Ammon's horn (tissue), 1 donor: ENCODE results near the gene KRT86.
"Not testable (repeated sequence)": the region's sequence is repeated elsewhere in the genome, so short reads cannot be mapped to it uniquely, and the experiment has no call there.

Source experiments
- DNase-seq: peaks from one replicate; pipeline ENCODE4 v3.0.0-alpha.2; 2016; ENCODE audit warnings: low spot score

KRT86 gene

DNA sequence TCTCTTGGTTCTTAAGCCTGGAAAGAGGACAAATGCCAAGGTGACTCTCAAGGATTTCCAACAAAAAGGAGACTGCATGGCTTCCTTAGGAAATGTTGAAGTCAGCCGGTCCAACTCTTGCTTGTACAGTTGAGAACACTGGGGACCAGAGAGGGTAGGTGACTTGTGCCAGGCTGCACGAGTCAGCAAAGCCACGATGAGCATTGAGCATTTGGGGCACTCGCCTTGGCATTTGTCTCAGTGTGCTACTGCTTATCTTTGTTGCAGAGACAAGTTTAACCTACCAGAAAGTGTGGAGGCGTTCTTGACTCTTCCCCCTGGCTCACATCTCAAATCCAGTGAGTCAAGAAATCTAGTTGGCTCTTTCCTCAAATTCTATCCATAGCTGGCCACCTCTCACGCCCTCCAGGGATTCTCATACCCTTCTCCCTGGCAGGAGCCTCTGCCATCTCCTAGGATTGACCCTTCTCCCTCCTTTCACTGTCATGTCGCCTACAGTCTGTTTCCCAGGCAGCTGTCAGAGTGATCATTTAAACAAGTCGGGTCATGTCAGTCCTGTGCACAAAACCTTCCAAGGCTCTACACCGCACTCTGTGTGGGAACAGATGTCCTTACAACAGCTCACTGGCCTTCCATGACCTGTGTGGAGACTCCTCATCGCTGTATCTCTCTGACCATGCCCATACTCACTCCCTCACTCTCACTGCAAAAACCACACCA, 64.0 kb downstream of the KRT86 start:
- DNase-seq = no peak

DNA sequence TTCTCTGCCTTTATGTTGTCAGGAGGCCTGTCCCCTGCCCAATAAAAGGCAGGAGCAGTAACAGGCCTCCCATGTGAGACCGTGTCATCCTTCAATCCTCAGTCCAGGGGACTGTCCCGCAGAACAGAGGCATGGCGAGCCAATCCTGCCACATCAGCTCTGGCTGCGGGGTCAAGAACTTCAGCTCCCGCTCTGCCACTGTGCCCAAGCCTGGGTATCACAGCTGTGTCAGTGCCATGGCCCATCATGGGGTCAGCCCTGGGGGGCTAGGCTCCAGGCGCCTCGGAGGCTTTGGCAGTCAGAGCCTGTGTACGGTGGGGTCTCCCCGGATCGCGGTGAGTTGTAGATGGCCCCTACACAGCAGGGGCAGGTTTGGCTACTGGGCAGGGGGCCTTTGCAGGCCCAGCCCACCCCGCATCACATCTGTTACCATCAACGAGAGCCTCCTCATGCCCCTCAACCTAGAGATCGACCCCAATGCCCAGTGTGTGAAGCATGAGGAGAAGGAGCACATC, 66.7 kb downstream of the KRT86 start:
- no peak for DNase-seq

DNA sequence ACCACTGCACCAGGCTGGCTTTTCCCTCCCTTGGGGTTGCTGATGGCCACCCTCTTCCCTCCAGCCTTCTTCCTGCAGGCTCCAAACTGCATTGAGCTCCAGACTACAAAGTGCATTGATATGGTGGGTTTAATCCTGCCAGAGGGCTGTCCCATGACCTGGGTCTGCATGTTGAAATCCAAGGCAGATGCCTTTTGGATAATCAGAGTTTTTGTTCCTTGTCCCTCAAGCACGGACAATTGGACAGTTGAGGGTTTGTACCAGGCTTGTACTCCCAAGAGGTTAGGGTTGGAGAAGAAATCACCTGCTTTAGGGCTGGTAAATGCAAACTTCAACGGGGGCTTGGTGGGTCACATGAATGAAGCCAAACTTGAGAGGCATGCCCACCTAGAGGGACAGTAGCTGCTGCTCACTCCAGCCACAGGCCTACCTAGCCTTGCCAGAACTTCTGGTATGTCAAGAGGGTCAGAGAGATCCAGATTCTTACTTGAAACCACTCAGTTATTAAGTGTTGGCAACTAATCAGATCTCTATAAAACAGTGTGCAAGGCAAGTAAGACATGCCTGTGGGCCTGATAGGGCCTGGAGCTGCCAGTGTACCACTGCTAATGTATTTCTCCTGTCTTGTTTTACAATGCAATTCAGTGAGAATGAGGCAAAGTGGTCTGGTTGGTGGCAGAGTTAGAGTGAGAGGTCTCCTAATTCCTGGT, 68.5 kb downstream of the KRT86 start:
- DNase-seq = no peak

DNA sequence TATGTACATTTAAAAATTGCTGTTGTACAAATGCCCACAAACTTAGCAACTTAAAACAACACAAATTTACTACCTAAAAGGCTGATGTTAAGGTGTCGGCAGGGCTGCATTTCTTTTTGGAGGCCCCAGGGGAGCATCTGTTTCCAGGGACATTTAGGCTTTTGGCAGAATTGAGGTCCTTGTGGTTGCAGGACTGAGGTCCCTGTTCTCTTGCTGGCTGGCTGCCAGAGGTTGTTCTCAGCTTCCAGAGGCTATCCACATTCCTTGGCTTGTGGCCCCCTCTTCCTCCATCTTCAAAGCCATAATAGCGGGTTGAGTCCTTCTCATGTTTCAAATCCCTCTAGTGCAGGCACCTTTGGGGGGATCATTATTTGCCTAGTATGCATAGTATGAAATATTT, 69.1 kb downstream of the KRT86 start:
- no peak for DNase-seq

DNA sequence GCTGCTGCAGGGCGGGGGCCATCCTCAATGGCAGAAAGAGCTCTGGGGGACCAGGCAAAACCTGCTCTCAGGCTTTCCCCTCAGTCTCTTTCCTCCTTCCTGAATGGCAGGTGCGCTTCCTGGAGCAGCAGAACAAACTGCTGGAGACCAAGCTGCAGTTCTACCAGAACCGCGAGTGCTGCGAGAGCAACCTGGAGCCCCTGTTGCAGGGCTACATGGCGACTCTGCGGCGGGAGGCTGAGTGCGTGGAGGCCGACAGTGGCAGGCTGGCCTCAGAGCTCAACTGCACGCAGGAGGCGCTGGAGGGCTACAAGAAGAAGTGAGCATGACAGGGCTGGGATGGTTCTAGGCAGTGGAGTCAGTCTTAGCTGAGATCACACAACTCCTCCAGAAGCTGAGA, 69.7 kb downstream of the KRT86 start:
- no peak for DNase-seq

DNA sequence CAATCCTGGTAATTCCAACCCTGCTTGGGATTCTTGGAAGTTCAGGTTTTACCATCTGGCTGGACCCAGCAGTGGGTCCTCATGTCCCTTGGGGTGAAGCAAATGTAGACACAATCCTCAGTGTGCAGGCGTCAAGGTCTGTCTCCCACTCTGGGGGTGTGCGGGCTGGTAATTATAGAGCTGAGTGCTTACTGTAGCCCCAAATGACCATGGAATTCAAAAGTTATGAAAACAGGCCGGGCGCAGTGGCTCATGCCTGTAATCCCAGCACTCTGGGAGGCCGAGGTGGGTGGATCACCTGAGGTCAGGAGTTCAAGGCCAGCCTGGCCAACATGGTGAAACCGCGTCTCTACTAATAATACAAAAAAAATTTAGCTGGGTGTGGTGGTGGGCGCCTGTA, 70.6 kb downstream of the KRT86 start:
- not testable (repeated sequence) for DNase-seq

DNA sequence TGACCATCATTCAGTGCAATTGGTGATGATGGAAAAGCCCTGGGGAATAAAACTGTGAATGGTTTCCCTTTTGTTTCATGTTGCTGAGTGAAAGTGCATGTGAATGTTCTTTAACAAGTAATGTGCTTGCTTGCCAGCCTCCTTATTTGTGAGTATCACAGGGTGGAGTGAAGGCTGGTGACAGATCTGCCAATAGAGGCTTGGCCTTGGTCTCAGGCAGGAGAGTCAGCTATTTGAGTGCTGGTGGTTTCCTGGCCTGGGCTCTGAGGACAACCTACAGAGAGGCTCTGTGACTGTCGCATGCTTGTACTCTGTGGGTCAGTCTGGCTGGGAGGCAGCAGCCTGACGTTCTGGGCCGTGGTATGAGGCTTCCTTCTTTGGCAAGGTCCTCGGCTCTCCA, 72.1 kb downstream of the KRT86 start:
- DNase-seq = peak; percentile 63

DNA sequence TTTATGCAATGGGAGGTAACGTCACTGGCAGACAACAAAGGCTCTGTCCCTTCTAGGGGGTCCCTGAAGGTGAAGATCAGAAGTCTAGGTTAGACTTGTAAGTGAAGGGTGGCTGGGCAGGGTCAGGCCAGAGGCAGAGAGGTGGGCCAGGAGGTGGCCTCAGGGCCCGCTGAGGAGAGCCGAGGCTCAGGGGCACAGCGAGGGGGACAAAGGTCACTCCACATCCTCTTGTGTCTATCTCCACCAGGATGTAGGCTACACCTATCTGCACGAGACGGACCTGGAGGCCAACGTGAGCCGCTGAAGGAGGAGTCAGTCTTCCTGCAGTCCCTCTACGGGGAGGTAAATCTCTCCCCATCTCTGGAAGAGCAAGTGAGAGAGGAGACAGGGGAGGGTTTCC, 72.6 kb downstream of the KRT86 start:
- DNase-seq = no peak

DNA sequence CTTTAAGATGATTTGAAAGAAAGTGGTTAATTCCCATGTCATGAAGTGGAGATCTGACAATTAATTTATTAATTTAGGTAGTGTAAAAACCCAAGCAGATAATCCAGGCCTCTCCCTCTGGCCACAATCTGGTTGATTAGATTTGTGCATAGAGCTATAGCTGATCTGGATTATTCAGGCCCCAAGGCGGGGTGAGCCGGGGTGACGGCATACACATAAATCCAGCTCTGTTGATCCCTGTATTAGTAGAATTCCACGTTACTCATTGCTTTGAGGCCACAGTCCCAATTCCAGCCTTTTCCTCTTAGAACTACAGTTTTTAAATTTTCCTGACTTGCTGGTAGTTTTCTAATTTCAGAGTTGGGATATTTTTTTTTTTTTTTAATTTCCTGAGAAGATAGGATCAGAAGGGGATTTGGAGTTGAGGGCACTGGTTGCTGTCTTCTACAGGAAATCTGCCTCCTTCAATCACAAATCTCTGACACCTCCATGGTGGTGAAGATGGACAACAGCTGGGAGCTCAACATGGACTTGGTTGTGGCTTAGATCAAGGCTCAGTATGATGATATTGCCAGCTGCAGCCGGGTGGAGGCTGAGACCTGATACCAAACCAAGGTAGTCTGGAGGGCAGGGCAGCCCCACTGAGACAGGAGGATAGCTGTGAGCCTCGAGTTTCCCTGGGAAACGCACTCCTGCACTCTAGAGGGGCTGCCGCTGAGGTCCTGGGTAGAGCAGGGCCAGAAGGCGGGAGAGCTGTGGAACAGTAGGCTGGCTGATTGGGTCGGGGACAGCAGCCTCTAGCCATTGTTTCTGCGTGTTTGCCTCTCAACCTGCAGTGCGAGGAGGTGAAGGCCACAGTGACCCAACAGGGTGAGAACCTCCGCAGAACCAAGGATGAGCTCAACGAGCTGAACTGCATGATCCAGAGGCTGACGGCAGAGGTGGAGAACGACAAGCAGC, 73.4 kb downstream of the KRT86 start:
- DNase-seq = no peak

DNA sequence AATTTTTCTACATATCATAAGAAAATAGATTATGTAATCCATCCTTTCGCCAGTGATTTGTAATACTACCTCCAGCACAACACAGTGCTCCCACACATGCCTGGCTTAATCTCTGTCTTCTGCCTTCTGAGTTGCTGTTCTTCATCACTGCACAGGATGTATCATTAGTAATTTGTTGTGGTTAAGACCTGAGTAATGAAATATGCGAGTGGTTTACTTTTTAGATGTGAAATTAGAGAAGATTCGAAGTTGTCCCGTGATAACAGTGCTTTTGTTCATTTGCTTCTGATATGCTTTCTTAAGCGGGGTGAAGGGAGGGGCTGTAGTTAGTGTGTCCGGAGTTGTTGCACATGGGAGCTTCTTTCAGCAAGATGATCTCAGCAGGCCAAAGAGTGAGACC, 74.8 kb downstream of the KRT86 start:
- DNase-seq = no peak

DNA sequence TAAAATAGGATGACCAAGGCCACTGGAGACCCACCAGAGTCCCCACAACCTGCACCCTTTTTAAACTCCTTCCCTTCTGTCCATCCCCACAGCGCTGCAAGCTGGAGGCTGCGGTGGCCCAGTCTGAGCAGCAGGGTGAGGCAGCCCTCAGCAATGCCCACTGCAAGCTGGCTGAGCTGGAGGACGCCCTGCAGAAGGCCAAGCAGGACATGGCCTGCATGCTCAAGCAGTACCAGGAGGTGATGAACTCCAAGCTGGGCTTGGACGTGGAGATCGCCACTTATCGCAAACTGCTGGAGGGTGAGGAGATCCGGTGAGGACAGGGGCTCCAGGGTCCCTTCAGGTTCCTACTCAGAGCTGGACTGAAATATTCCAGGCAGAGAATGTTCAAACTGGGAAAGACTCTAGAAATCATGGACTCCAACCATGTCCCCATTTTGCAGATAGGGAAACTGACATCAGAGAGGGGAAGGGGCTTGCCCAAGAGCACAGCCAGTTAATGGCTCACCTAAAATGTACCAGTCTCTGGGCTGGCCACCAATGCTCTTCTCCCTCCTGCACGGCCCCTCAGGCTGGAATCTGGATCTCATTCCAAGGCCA, 75.7 kb downstream of the KRT86 start:
- DNase-seq = no peak

DNA sequence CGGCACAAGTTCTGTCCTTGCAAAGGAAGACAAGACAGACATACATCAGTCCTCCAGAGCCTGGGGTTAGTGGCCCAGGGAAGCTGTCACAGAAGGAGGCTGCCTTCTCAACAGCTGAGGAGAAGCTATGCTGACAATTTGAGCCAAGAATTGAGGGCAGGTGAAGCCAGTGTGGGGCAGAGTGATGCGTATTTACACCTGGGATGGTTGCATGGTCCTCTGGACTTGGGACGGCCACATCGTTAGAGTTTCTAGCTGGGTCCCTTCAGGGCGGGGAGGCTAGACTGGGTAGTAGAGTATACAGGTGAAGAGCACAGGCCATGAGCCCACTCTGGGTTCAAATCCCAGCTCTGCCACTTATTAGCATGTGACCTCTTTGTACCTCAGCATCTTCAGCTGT, 76.3 kb downstream of the KRT86 start:
- no peak for DNase-seq

DNA sequence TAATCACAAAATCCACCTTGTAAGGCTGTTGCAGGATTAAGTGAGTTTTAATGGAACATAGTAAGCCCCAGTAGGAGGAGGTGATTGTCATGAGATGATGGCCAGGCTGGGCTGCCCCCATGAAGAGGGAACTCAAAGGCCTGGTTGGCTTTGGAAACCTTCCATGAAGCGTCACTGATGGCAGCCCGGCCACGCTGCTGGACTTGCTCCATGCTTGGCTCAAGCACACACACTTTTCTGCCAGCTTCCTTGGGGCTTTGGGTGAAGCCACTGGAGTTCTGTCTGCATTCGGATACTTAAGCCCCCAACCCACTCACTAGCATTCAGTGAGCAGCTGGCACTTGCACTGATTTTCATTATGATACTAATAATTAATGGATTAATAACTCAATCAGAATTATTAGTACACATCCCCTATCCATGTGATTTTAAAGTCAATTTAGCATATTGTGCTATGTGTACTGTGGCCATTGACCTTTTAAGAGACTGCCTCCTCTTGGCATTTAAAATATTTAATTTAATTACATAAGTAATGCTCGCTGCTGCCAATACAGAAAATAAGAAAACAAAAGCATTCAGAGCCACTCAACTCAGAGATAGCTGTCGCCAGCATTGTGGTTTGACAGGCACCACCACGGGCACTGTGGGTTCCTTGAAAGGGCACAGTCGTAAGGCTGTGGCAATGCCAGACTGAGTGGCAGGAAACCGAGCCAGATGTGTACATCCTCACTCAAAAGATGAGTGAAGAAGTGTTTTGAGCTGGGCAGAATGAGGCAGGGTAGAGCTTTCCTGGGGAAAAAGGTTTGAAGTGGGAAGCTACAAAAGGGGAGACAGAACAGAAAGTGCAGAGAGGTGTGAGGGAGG, 77.0 kb downstream of the KRT86 start:
- DNase-seq = peak; percentile 74

DNA sequence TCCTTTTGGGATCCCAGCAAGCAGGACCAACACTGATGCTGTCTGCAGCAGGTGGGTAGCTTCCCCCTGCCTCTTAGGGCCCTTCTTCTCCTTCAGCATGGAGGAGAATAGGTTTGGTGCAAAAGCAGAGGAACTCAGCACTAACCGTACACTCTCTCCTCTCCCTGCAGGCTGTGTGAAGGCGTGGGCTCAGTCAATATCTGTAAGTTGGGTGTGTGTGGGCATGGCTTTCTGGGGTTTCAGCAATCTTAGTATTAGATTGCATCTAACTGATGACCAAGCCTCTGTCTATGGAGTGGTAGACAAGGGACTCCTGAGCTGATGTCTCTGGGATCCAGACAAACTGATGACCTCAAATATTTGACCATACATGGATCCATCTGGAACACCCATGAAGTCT, 78.5 kb downstream of the KRT86 start:
- no peak for DNase-seq

DNA sequence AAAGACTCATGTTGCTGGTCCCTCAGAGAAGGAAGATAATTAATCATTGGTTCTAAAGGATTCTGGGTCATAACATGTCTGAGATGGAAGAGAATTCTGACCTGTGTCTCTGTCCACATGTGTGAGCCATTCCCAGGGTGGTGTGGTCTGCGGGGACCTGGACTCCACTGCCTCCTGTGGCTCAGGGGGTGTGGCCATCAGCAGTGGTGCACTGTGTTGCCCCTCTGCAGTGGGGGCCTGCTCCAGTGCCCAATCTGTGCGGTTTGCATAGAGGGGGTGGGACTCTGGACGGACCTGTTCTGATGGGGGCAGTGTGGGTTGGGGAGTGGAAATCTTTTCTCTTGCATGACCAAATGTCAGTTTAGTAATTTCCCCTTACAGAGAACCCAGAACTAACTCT, 79.3 kb downstream of the KRT86 start:
- no peak for DNase-seq

DNA sequence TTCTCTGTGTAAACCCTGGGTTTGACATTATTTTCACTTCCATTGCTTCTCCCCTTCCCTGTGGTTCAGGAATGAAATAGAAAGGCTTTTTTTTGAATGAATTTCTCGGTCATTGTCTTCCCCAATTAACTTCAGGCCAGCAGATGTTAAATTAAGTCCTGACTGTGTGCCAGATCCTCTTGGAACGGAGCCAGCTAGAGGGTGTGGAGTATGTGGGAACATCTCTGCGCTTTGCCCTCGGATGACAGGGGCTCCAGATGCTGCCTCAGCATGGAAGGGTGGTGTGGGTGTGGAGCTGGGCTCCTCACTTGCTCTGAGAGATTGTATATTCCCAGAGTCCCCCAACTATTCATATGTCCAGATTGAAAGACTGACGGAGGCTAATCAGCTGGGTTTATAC, 79.8 kb downstream of the KRT86 start:
- no peak for DNase-seq

DNA sequence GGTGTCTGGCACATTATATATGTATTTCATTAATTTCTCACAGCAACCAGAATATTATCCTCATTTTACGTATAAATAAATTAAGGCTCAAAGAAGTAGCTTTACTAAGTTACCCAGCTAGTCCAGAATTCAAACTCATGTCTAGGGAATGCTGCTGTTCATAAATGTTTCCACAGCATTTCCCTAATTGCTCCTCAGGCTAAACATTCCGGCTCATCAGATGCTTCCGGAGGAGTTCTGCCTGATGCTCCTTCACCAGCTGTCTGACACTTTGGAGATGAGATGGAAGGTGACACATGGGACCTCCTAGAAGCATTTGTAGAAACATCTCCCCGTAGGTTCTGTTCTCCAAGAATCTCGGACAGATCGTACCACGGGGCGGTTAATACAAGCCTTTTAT, 80.7 kb downstream of the KRT86 start:
- no peak for DNase-seq

DNA sequence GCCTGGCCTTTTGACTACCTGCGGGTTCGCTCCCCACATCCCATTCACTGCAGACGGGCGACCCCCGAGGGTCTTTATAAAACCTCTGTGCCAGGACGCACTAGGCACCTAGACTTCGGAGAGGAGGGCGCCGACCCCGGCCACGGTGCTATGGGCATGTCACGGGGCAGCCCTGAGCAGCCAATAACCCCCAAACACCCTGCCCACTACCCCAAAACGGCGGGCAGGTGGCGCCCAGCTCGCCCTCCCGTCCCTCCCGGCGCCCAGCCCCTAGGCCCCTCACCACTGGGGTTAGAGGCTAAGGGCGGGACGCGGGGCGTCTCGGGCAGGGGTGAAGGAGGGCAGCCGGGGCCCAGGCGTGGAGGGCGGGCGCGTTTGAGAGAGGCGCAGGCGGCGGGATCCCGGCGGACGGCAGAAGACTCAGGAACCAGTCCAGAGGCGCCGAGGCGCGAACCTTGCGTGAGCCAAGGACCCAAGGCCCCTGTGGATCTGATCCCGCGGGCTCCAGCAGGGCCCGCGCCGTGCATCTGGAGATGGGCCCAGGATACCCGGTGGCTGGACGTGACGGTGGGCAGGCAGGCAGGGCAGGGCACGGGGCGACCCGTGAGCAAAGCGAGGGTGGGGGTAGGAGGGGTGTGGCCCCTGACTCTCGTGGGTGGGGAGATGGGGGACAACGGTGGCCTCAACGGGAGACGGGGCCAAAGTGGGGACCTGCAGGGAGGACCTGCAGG, 81.8 kb downstream of the KRT86 start:
- no peak for DNase-seq

DNA sequence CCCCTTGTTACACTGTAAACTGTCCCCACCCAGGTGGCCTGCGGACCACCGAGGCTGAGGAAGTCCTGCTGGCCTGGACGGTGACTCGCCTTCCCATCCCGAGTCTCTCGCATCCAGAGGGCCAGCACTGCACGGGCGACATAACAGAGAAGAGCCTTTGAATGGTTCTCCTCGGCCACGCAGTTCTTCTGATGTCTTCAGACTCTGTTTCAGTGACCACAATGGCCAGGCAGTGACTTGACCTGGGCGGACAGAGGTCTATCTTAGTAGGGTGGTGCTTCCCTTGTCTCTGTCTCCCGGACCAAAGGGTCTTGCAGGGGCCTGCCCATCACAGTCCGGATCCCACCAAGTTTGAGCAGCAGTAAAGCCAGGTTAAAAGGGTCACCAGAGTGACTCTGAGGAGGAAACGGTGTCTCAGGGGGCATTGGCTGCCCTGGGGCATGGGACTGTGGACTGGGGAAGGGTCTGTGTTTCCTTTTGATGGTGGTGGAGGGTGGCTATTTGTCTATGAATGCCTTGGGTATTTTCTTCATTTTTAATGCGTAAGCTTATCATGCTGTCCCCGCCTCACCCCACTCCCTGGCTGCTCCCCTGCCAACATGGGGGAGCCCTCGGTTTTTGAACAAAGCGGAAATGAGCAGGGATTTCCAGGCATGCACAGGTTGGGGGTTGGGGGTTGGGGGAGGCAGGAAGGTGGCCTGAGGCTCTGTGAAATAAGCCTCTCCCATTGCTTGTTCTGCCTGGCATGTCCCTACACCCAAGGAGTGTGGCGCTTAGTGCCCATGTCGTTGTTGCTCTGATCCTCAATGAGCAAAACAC, 82.5 kb downstream of the KRT86 start:
- DNase-seq = no peak
